CD4-positive, alpha-beta T cell (primary cell): Measurements from ENCODE around the gene ADAM23. TPM values are rescaled to one million over a fixed set of nuclear protein-coding genes. Genes with fewer than 3 reads are reported as not detected.

Experiments used
- ATAC-seq: fragments of 200-7000 bp; cut with Tn5 transposase; one replicate; pipeline ENCODE4 v1.10.0; 2022; ENCODE audit warnings: mild to moderate bottlenecking; ENCODE audit not compliant: poor library complexity
- CTCF ChIA-PET: fragments of 350-600 bp; sonication (Branson Sonifier 250); formaldehyde crosslinking; loops from one replicate; lab custom pipeline; 2021; ENCODE audit warnings: antibody characterized with exemption, inconsistent platforms; lab: Charles Lee
- POLR2A ChIA-PET: fragments of 350-600 bp; sonication (Branson Sonifier 250); formaldehyde crosslinking; loops from one replicate; lab custom pipeline; 2021; ENCODE audit warnings: antibody characterized with exemption, inconsistent platforms; lab: Charles Lee
- DNase-seq, 14 experiments: peaks; one replicate each; pipeline ENCODE4 v3.0.0-alpha.2; 2013 to 2020; ENCODE audit warnings: mixed read lengths in 2 of 14
- H3K27ac ChIP-seq, 2 donors: one replicate each; pipeline versions ENCODE4 v1.5.1 to v1.7.0; 2013; ENCODE audit warnings: low read length in 2 of 2, low read depth in 1 of 2, mild to moderate bottlenecking in 1 of 2
- H3K27me3 ChIP-seq, 2 experiments: 1 replicate in 1 of 2; 2 replicates in 1 of 2; pipeline versions ENCODE4 v1.6.1 to v1.7.0; 2013; ENCODE audit warnings: low read length in 2 of 2, control low read depth in 1 of 2, mild to moderate bottlenecking in 1 of 2, moderate library complexity in 1 of 2; ENCODE audit not compliant: insufficient read depth in 2 of 2, control insufficient read depth in 1 of 2
- H3K36me3 ChIP-seq: one replicate; pipeline ENCODE4 v1.6.1; 2013; ENCODE audit warnings: low read length, control low read depth; ENCODE audit not compliant: insufficient read depth
- H3K4me1 ChIP-seq: one replicate; pipeline ENCODE4 v1.6.1; 2013; ENCODE audit warnings: low read length, control low read depth; ENCODE audit not compliant: insufficient read depth
- H3K4me3 ChIP-seq: one replicate; pipeline ENCODE4 v1.5.1; 2013; ENCODE audit warnings: mild to moderate bottlenecking, low read length, moderate library complexity
- H3K9me3 ChIP-seq, 2 experiments: 1 replicate in 1 of 2; 2 replicates in 1 of 2; pipeline versions ENCODE4 v1.6.1 to v1.7.0; 2013; ENCODE audit warnings: low read length in 2 of 2, mild to moderate bottlenecking in 2 of 2, control low read depth in 1 of 2, moderate library complexity in 1 of 2; ENCODE audit not compliant: control insufficient read depth in 1 of 2, insufficient read depth in 1 of 2
- H3K27ac Mint-ChIP-seq: one replicate; pipeline ENCODE4 v1.8.0; 2020; ENCODE audit warnings: mixed read lengths
- H3K27me3 Mint-ChIP-seq: one replicate; pipeline ENCODE4 v1.8.0; 2021; ENCODE audit warnings: mixed read lengths
- H3K36me3 Mint-ChIP-seq: one replicate; pipeline ENCODE4 v1.8.0; 2021; ENCODE audit warnings: low read depth, mixed read lengths
- H3K4me1 Mint-ChIP-seq: one replicate; pipeline ENCODE4 v1.8.0; 2021; ENCODE audit warnings: low read depth, mixed read lengths
- H3K4me3 Mint-ChIP-seq: one replicate; pipeline ENCODE4 v1.8.0; 2020; ENCODE audit warnings: mild to moderate bottlenecking, mixed read lengths
- H3K9me3 Mint-ChIP-seq: one replicate; pipeline ENCODE4 v1.8.0; 2020; ENCODE audit warnings: mixed read lengths
- intact Hi-C, 2 experiments: fragments of 100-400 bp; cut with DNase I in 1 of 2; cut with micrococcal nuclease in 1 of 2; formaldehyde crosslinking; loops; one replicate each; pipeline versions ENCODE4 v1.15.1 to v1.9.0; 2023 to 2025; cut with DNase I, micrococcal nuclease
- total RNA-seq, 174 experiments: library from RNA in 2 of 174; stranded (reverse) in 2 of 174; gene quantifications; one replicate each; pipeline ENCODE4 v1.2.3 and lab custom pipeline; 2021 to 2026
- TF ChIP-seq, protein P1 (sequence below): fragments of 200-600 bp; IDR thresholded peaks from one replicate; pipeline ENCODE4 v1.8.0; 2022; ENCODE audit warnings: antibody characterized with exemption, mild to moderate bottlenecking

Gene ADAM23
- total RNA-seq, 2 experiments from 2014 or later = 6.3 to 7.7 TPM

DNA sequence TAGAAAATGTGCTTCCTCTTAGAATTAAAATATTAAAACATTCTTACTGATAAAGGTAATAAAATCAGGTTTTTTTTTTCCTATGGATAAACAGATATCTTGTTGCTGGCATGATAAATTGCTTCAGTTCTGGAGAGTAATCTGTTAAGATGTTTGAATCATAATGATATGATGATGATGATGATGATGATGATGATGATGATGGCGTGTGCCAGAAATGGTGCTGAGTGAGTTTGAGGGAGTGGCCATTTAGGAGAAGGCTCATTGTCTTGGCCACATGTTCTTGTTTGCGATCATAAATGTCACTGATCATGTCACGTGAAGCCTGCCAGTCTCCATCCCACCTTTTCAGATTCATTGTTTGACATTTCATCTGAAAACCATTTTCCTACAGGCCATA lies 35.0 kb downstream of the ADAM23 start:
- no peaks in the 10 kb centered on the region for H3K9me3 Mint-ChIP-seq
- ChIA-PET CTCF (no interaction called here), POLR2A (no interaction called here)
- ATAC-seq (no peak), DNase-seq (no peak)
- intact Hi-C loops = no loop called here
- peaks cover 13% of the 10 kb centered on the region for H3K27me3 Mint-ChIP-seq
- H3K4me3 Mint-ChIP-seq = no peak overlapping the region
- no peaks in the 10 kb centered on the region for H3K4me1 Mint-ChIP-seq
- Histone ChIP-seq H3K27me3 (no peaks in the 10 kb centered on the region), H3K9me3 (no peaks in the 10 kb centered on the region), H3K4me1 (no peaks in the 10 kb centered on the region), H3K27ac (no peak overlapping the region), H3K4me3 (no peak overlapping the region), H3K36me3 (no peaks in the 10 kb centered on the region)
- H3K36me3 Mint-ChIP-seq = no peaks in the 10 kb centered on the region
- H3K27ac Mint-ChIP-seq = no peak overlapping the region
- TF ChIP-seq, protein P1, sequence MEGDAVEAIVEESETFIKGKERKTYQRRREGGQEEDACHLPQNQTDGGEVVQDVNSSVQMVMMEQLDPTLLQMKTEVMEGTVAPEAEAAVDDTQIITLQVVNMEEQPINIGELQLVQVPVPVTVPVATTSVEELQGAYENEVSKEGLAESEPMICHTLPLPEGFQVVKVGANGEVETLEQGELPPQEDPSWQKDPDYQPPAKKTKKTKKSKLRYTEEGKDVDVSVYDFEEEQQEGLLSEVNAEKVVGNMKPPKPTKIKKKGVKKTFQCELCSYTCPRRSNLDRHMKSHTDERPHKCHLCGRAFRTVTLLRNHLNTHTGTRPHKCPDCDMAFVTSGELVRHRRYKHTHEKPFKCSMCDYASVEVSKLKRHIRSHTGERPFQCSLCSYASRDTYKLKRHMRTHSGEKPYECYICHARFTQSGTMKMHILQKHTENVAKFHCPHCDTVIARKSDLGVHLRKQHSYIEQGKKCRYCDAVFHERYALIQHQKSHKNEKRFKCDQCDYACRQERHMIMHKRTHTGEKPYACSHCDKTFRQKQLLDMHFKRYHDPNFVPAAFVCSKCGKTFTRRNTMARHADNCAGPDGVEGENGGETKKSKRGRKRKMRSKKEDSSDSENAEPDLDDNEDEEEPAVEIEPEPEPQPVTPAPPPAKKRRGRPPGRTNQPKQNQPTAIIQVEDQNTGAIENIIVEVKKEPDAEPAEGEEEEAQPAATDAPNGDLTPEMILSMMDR = no peak

GRCh38 chr2:206480161-206480560 lies 36.8 kb downstream of the ADAM23 start:
- Histone ChIP-seq H3K27ac (no peak overlapping the region), H3K27me3 (no peaks in the 10 kb centered on the region), H3K4me1 (no peaks in the 10 kb centered on the region), H3K4me3 (no peak overlapping the region), H3K9me3 (no peaks in the 10 kb centered on the region), H3K36me3 (no peaks in the 10 kb centered on the region)
- Mint-ChIP-seq H3K36me3 (no peaks in the 10 kb centered on the region), H3K4me1 (no peaks in the 10 kb centered on the region), H3K27me3 (peaks cover 5% of the 10 kb centered on the region), H3K9me3 (no peaks in the 10 kb centered on the region), H3K27ac (no peak overlapping the region), H3K4me3 (no peak overlapping the region)
- ChIA-PET POLR2A (no interaction called here), CTCF (no interaction called here)
- ATAC-seq (no peak), DNase-seq (no peak)
- intact Hi-C loops = no loop called here
- TF ChIP-seq, protein P1 = no peak

- H3K27ac ChIP-seq = no peak overlapping the region
- Mint-ChIP-seq H3K9me3 (no peaks in the 10 kb centered on the region), H3K27me3 (peaks cover 5% of the 10 kb centered on the region), H3K27ac (no peak overlapping the region), H3K4me1 (no peaks in the 10 kb centered on the region), H3K36me3 (no peaks in the 10 kb centered on the region), H3K4me3 (no peak overlapping the region)
- TF ChIP-seq, protein P1 = no peak
- intact Hi-C loops = no loop called here
- ATAC-seq = no peak
- H3K9me3 ChIP-seq = no peaks in the 10 kb centered on the region
- H3K4me1 ChIP-seq = no peaks in the 10 kb centered on the region
- no peak overlapping the region for H3K4me3 ChIP-seq
- H3K27me3 ChIP-seq = no peaks in the 10 kb centered on the region
- H3K36me3 ChIP-seq = no peaks in the 10 kb centered on the region
- POLR2A ChIA-PET = interaction anchor here (0.7 kb wide), 1 partner anchor 9 kb away, joined by 3 read pairs; no protein-coding TSS in a partner anchor
- no peak for DNase-seq
- CTCF ChIA-PET = no interaction called here
Measured at GRCh38 chr2:206480620-206481019, 37.3 kb downstream of the ADAM23 start.
